Measurements from ENCODE around the gene NPAT. TPM values are rescaled to one million over a fixed set of nuclear protein-coding genes. Genes with fewer than 3 reads are reported as not detected.

Gene NPAT
- total RNA-seq: 6.9 TPM
- long read RNA-seq: 0 reads

DNA sequence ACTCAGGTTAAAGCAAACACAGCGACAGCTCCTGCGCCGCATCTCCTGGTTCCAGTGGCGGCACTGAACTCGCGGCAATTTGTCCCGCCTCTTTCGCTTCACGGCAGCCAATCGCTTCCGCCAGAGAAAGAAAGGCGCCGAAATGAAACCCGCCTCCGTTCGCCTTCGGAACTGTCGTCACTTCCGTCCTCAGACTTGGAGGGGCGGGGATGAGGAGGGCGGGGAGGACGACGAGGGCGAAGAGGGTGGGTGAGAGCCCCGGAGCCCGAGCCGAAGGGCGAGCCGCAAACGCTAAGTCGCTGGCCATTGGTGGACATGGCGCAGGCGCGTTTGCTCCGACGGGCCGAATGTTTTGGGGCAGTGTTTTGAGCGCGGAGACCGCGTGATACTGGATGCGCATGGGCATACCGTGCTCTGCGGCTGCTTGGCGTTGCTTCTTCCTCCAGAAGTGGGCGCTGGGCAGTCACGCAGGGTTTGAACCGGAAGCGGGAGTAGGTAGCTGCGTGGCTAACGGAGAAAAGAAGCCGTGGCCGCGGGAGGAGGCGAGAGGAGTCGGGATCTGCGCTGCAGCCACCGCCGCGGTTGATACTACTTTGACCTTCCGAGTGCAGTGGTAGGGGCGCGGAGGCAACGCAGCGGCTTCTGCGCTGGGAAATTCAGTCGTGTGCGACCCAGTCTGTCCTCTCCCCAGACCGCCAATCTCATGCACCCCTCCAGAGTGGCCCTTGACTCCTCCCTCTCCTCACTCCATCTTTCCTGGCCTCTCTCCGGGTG is at the start of gene NPAT, which contains the start of gene ATM:
Gene NPAT (minus strand): TSS at position 65 of the 774 bp plus-strand sequence. CDS start 102 bp downstream, outside the sequence.
Gene ATM (plus strand): TSS at position 494 of the 774 bp plus-strand sequence. CDS start 4,558 bp downstream, outside the sequence.
- DNase-seq (peak; percentile 100), ATAC-seq (ENCODE audit: poor library complexity) (peak; percentile 97)
- intact Hi-C loops (cut with DNase I): no loop called here

DNA sequence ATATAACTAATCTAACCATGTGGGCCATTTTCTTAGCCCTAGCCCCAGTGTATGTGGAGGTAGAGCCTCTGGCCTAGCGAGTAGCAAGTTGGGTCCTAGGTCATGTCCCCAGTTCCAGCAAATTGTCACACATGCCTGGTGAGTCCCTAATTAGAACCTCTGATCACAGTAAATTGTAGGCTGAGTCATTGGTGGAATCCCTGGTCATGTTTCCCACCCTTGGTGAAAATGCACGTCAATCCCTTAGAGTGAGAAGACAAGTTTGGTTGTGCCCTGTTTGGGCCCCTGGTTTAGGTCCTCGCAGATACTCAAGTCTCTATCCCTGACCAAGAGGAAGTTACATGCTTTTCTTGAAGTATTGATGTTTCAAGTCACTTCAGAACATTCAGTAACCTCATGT is 47.1 kb upstream of the NPAT start:
- intact Hi-C loops (cut with DNase I): no loop called here
- DNase-seq (no peak), ATAC-seq (ENCODE audit: poor library complexity) (no peak)

DNA sequence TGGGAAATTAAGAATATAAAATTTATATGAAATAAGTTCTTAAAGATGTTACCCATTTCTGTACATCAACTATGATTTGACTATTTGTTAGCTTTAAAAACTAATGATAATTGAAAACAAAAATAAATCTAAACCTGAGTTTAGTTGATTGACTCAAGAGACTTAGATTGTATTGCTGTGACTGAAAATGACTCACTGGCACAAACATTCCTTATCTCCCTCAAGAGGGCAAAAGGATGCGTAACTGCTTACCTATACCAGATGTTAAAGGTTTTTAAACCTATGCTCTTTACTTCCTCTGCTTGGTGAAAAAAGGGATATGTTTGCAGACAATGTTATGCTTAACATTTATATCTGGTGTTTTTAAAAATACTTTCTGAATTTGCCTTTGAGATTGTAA is 30.7 kb upstream of the NPAT start:
- no peak for ATAC-seq (ENCODE audit: poor library complexity)
- DNase-seq: no peak
- intact Hi-C loops (cut with DNase I): no loop called here

DNA sequence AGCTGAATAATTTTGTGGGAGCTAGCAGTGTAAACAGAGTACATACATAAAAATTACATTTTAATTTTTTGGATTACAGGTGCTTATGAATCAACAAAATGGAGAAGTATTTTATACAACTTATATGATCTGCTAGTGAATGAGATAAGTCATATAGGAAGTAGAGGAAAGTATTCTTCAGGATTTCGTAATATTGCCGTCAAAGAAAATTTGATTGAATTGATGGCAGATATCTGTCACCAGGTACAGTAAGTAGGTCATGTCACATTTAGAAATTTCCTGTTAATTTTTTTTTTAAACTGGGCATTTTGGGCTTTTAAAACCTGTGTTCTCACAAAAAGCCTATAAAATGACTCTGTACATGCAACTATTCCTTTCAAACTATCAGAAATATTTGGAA is 24.4 kb upstream of the NPAT start:
- intact Hi-C loops (cut with DNase I): no loop called here
- no peak for ATAC-seq (ENCODE audit: poor library complexity)
- DNase-seq: no peak

DNA sequence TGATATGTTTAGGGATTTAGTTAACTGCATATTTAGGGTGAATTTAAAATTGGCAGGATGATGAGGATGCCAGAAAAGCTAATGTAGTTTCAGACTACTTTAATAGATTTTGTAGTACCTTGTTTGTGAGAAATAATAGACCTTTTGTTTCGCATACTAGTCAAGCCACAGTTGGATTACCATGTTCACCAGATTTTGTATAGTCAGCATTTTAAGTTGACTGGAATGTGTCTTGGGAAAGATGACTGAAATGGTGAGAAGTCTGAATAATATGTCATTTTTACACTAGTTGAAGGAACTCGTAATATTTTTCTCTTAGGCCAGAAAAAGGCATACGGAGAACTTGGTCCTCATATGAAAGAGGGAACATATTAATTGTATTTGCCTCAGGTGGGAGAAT is 23.9 kb upstream of the NPAT start:
- ATAC-seq (ENCODE audit: poor library complexity) (no peak), DNase-seq (no peak)
- intact Hi-C loops (cut with DNase I): no loop called here

DNA sequence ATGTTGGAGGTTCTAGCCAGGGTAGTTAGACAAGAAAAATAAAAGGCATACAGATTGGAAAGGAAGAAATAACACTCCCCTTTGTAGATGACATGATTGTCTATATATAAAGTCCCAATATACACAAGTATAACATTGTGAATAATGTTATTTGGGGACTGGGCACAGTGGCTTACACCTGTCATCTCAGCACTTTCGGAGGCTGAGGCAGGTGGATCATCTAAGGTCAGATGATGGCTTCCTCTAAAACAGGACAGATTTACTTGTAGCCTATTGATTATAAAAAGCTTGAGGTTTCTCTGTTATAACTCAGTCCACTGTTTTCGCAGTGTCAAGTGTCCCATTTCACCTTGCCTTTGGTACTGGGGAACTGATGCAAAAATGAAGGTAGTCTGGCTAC is 20.0 kb upstream of the NPAT start:
- DNase-seq (no peak), ATAC-seq (ENCODE audit: poor library complexity) (no peak)
- intact Hi-C loops (cut with DNase I): no loop called here

DNA sequence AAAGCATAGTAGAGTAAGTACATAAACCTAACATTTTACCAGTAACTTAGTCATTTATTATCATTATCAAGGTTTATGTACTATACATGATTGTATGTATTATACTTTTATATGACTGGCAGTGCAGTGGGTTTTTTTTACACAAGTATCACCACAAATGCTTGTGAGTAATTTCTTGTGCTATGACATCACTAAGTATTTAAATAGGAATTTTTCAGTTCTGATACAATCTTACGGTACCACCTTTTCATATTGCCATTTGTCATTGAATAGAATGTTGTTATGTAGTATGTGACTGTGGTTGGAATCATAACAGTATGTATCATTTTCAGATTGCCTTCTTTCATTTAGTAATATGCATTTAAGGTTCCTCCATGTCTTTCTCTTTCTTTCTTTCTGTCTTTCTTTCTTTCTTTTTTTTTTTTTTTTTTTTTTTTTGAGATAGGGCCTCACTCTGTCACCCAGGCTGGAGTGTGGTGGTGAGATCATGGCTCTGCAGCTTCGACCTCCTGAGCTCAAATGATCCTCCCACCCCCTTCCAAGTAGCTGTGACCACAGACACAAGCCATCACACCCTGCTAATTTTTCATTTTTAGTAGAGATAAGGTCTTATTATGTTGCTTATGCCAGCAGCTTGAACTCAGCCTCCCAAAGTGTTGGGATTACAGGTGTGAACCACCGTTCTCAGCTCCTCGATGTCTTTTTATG is 19.0 kb upstream of the NPAT start:
- DNase-seq (no peak), ATAC-seq (ENCODE audit: poor library complexity) (no peak)
- intact Hi-C loops (cut with DNase I): no loop called here

DNA sequence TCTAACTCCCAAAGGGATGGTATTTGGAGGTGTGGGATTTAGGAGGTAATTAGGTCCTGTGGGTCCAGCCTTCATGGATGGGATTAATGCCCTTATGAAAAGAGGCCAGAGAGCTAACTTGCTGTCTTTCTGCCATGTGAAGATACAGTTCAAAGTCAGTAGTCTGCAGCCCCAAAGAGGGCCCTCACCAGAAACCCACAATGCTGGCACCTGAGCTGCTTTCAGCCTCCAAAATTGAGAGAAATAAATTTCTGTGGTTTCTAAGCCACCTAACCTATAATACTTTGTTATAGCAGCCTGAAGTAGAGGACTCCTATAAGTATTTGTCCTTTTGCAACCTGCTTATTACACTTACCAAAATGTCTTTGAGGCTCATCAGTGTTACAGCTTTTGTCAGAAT is 16.6 kb upstream of the NPAT start:
- intact Hi-C loops (cut with DNase I): no loop called here
- ATAC-seq (ENCODE audit: poor library complexity) (no peak), DNase-seq (no peak)

DNA sequence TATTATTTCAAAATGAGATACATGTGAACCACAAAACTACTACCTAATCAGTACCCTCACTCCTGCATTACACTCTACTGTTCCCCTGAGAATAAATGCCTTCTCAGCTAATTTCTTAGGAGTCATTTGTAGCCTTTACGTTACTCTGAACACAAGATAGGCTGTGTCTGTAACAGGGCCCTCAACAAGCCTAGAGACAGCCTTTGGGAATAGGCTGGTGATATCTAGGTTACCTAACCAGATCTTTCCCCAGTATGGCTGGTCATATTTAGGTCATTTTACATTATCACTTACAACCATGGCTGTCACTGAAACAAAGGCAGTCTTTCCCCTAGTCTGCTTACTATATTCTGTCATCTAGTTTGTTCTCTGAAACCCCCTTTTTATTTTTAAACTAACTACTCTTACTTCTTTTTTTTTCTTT is 14.6 kb upstream of the NPAT start:
- ATAC-seq (ENCODE audit: poor library complexity) (no peak), DNase-seq (no peak)
- intact Hi-C loops (cut with DNase I): no loop called here

DNA sequence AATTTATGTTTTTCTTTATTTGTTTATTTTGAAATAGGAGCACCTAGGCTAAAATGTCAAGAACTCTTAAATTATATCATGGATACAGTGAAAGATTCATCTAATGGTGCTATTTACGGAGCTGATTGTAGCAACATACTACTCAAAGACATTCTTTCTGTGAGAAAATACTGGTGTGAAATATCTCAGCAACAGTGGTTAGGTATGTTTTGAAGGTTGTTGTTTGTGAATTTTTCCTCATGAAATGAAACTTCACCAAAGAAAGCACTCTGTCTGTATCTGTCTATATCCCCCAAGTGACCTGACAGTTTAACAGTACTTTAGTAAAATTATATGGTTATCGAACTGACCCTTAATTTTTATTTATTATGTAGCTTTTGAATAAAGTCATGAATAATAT is 13.2 kb upstream of the NPAT start:
- no peak for DNase-seq
- ATAC-seq (ENCODE audit: poor library complexity): no peak
- intact Hi-C loops (cut with DNase I): no loop called here

DNA sequence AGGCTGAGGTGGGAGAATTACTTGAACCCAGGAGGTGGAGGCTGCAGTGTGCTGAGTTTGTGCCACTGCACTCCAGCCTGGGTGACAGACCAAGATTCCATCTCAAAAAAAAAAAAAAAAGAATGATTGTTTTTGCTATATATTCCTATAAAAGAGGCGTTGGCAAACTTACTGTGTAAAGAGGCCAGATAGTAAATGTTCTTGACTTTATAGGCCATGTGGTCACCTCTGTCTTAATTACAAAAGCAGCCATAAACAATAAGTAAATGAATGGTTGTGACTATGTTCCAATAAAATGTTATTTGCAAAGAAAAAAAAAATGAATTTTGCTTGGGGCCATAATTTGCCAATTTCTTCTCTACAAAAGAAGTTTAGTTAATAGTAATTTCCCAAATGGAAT is 12.8 kb upstream of the NPAT start:
- intact Hi-C loops (cut with DNase I): no loop called here
- no peak for DNase-seq
- ATAC-seq (ENCODE audit: poor library complexity): no peak

DNA sequence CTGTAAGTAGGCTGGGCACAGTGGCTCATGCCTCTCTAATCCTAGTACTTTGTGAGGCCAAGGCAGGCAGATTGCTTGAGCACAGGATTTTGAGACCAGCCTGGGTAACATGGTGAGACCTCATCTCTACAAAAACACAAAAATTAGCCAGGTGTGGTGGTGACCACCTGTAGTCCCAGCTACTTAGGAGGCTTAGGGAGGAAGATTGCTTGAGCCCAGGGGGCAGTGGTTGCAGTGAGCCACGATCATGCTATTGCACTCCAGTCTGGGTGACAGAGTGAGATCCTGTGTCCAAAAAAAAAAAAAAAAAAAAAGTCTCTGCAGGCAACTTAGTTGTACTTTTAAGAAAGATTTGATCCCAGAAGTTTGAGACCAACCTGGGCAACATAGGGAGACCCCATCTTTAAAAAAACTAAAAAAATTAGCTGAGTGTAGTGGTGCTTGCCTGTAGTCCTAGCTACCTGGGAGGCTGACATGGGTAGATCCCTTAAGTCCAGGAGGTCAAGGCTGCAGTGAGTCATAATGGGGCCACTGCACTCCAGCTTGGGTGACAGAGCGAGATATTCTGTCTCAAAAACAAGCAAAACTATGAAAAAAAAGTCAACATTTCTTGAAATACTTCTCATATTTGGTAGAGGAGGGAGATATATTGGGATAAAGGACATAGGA is 11.0 kb upstream of the NPAT start:
- DNase-seq (no peak), ATAC-seq (ENCODE audit: poor library complexity) (no peak)
- intact Hi-C loops (cut with DNase I): no loop called here

DNA sequence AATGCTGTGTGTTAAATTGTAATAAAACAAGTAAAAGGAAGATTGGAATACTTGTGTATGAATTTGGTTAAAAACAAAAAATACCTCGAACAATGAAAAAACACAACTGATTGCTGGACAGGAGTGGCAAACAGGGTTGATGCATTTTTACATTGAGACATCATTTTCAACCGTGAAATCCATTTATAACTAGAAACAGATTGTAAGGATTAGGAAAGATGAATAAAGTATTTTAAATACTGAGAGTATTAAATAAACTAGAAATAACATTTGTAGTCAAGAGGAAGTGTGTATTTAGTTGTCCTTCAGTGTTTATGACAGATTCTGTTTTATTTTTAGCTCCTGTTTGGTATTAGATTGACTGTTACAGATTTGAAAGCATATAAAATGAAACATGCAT is 5.8 kb upstream of the NPAT start:
- DNase-seq (no peak), ATAC-seq (ENCODE audit: poor library complexity) (no peak)
- intact Hi-C loops (cut with DNase I): no loop called here

DNA sequence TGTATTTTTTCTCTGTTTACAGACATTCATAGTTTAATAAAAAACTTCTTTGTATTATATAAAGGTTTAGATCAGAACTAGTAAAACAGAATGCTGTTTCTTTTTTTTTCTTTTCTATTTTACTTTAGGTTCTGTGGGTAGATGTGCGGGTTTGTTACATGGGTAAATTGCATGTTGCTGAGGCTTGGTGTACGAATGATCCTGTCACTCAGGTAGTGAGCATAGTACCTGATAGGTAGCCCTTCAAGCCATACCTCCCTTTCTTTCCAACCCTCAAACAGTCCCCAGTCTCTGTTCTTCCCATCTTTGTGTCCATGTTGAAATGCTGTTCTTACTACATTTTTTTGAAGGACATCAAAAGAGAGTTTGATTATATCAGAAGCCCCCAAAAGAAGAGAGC is 3.6 kb upstream of the NPAT start:
- DNase-seq: no peak
- intact Hi-C loops (cut with DNase I): no loop called here
- ATAC-seq (ENCODE audit: poor library complexity): no peak

DNA sequence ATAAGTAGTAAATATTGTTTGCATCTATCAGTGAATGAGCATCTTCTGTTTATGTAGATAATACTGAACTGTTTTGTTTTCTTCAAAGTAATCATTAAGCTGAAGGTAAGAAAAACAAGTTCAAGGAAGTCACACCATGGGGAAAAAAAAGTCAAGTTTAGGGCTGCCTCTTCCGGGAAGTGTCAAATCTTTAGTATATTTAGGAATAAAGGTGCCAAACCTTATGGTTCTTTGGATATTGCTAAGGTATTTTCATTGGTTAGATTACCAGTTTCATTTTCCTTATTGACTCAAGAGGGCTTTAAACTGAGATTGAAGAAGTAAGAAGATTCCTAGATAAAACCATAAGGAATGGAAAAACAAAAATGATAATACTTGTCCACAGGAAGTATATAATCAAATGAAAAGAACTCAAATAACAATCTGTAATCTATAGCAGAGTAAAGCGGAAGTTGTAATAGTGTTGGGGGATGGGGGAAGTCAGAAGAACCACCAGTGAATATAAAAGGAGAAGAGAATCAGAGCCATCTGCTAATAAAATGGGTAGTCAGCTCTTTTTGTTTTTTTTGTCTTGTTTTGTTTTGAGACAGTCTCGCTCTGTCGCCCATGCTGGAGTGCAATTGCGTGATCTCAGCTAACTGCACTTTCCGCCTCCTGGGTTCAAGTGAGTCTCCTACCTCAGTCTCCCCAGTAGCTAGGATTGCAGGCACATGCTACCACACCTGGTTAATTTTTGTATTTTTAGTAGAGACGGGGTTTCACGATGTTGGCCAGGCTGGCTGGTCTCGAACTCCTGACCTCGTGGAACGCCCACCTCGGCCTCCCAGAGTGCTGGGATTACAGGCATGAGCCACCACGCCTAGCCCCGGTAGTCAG is 2.7 kb upstream of the NPAT start:
- ATAC-seq (ENCODE audit: poor library complexity) (no peak), DNase-seq (no peak)
- intact Hi-C loops (cut with DNase I): no loop called here

DNA sequence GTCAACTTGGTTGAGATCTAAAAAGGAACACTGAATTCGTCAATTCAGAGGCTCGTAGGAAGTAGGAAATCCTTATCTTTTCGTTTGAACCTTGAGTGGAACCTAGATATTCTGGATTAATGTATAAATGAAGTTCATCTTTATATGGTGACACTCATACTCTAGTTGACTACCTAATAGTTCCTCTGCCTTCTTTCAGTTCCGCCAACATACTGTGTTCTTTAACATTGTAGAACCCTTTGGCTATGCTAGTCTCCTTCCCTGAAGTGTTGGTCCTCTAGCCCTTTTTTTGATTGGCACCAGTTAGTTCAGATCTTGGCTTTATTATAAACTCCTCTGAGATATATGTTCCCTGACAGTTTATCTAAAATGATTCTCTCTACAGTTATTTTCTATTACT is 1.9 kb upstream of the NPAT start:
- intact Hi-C loops (cut with DNase I): no loop called here
- DNase-seq (no peak), ATAC-seq (ENCODE audit: poor library complexity) (no peak)

DNA sequence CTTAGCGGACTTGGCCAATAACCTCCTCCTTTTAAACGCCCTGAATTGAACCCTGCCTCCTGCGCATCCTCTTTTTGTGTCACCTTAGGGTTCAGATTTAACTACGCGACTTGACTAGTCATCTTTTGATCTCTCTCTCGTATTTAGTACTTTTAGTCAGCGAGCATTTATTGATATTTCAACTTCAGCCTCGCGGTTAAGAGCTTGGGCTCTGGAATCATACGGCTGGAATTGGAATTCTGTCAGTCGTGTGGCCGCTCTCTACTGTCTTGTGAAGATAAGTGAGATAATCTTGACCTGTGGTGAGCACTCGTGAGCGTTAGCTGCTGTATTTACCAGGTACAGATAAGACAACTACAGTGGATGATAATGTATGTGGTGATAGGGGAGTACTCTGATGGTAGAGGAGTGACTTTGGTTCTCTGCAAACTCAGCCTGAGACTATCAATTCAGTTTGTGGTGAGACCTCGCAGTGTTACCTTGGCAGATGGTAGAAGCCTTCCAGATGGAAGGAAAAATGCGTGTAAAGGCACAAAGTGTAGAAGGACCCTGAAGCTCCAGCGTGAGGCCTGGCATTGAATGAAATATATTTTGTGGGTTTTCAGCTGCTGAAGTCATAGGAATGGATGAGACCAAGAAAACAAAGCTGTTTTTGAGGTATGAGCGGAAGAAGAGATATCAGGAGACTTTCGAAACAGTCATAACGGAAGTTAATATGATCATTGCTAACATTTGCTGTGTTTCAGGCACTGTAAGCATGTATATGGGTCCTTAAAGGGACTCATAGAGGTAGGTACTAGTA is 1.1 kb upstream of the NPAT start:
- ATAC-seq (ENCODE audit: poor library complexity) (no peak), DNase-seq (no peak)
- intact Hi-C loops (cut with DNase I): no loop called here

DNA sequence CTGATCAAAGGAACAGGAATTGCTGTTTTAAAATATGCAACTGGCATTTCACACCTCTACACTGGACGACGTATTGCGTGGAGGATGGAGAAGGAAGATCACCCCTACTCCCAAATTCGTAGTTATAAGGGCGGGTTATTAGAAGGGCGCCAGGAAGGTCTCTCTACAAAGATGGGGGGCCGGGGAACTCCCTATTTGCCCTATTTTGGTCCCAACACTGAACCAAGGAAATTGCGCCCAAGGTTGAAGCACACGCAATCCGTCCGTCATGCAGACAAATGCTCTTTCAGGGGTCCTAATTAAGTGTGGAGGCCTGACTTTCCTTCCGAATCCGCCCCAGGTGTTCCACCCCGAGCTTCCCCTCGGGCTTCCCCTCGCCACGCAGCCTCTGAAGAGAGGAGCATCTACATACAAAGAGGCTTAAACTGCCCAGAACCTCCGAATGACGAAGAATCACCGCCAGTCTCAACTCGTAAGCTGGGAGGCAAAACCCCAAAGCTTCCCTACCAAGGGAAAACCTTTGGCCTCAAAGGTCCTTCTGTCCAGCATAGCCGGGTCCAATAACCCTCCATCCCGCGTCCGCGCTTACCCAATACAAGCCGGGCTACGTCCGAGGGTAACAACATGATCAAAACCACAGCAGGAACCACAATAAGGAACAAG is 396 bp downstream of the NPAT start:
- intact Hi-C loops (cut with DNase I): no loop called here
- no peak for DNase-seq
- no peak for ATAC-seq (ENCODE audit: poor library complexity)
